Measurements from ENCODE around the gene PLEKHF1.
"Not testable (repeated sequence)": the region's sequence is repeated elsewhere in the genome, so short reads cannot be mapped to it uniquely, and the experiment has no call there.

PLEKHF1 gene

DNA sequence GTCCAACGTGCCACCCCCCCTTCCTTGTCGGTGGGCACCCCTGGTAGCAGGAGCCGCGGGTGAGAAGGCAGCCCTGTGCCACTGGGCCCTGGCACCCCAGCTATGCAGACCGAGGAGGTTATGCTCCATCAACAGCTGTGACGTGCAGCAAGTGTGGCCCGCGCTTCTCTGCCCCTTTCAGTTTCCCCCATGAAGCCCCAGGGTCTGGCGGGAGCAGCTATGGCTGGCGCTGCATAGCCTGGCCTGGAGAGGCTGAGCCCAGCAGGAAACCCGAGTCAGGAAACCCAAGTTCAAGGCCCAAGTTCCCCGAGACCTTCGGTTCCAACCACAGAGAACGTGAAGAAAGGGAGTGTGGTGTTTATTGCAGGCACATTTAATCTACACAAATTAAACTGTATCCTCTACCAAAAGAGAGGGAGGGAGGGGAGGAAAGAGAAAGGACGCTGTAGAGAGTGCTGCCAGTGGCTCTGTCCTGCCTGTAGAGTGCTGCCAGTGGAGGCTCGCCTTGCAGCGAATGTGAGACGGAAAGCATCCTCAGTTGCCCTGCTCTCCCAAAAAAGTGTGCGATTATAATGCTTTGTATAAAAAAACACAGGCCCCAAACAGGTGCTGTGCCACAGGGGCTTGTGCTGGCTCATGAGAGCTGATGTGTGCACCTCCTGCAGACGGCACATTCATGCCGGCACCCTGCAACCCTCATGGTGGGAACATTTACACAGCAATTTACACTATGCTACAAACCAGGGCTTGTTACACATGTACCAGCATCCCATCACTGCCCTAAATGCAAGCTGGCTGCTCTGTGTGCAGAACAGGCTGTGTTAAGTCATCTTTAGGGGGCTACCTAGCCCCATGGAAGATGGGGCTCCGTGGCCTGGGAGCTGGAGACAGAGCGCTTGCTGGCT is 42.8 kb upstream of the PLEKHF1 start:
- TF ChIP-seq, protein P1, sequence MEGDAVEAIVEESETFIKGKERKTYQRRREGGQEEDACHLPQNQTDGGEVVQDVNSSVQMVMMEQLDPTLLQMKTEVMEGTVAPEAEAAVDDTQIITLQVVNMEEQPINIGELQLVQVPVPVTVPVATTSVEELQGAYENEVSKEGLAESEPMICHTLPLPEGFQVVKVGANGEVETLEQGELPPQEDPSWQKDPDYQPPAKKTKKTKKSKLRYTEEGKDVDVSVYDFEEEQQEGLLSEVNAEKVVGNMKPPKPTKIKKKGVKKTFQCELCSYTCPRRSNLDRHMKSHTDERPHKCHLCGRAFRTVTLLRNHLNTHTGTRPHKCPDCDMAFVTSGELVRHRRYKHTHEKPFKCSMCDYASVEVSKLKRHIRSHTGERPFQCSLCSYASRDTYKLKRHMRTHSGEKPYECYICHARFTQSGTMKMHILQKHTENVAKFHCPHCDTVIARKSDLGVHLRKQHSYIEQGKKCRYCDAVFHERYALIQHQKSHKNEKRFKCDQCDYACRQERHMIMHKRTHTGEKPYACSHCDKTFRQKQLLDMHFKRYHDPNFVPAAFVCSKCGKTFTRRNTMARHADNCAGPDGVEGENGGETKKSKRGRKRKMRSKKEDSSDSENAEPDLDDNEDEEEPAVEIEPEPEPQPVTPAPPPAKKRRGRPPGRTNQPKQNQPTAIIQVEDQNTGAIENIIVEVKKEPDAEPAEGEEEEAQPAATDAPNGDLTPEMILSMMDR (IDR thresholded peaks at IDR 0.05; ENCODE audit: low read depth, low read length), result no peak
- DNase-seq (ENCODE audit: extremely low read depth, low read depth), result no peak

DNA sequence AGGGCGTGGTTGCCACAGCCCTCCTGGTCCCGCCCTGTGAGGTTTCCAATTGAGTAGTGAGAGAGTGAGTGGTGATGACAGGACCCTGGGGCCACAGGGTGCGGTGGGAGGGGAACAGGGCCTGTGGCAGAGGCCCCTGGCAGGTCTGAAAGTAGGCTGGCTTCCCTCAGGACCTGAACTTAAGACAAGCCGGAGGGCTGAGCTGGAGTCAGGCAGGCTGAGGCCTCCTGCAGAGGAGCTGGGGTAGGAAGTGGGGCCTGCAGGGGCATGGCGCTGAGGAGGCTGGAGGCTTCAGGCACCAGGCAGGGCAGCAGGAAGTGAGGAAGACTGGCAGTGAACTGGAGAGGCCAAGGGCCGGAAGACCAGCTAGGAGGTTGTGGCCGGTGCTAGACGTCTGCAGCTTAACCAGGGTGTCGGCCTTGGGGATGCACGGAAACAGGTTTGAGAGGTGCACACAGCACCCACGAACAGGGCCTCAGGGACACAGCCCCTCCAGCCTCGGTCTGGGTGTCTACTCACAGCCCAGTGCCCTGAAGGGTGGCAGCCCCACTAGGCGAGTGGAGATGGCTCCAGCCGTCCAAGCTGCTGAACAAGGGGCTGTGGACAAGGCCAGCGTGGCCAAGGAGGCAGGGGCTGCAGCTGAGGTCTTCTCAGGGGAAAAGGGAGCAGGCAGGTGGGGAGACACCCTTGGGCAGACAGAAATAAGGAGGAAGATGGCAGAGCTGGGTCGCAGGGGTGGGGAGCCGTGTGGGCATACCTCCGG is 41.4 kb upstream of the PLEKHF1 start:
- TF ChIP-seq, protein P1 (IDR thresholded peaks at IDR 0.05; ENCODE audit: low read depth, low read length), result no peak
- no peak for DNase-seq (ENCODE audit: extremely low read depth, low read depth)

DNA sequence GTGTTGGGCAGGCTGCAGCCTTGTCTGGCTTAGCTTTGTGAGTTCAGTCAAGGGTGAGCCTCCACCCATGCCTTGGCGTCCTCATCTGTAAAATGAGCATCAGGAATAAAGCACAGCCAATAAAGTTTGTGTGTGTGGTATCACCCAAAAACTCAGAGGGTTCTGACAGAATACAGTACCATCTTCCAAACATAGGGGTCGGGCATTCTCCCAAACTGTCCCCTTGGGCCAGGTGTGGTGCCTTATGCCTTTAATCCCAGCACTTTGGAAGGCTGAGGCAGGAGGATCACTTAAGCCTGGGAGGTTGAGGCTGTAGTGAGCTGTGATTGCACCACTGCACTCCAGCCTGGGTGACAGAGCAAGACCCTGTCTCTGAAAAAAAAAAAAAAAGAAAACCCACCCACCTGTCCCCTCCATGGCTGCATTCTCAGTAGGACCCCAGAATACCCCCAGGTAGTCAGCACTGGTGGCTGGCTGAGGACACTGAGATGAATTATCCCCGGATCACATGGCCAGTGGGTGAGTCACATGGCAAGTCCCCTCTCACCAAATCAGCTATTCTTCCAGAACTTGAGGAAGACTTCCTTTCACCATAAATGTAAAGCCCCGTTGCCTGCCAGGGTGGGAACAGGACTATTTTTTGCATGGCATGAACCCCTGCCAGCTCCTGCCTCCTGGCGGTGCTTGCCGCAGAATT is 40.6 kb upstream of the PLEKHF1 start:
- TF ChIP-seq, protein P1 (IDR thresholded peaks at IDR 0.05; ENCODE audit: low read depth, low read length), result no peak
- no peak for DNase-seq (ENCODE audit: extremely low read depth, low read depth)

DNA sequence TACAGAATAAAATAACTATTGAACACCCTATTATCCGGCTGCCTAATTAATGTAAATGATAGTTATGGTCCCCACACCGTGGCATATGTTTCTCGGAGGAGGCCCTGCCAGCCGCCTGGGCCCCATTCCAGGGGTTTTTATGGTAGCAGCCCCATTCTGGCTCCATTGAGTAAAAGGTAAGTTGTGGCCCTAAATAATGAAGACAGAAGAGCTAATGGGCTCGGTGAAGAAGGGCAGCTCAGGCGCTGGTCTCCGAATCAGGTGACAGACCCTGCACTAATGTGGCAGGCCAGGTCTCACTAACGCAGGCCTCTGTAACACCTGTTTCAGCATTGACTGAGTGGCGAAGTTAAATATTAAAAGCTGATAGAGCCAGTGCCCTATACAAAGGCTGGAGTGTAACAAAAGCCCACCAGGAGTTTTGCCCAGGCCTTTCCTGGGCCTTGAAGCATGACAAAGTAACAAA is 40.0 kb upstream of the PLEKHF1 start:
- DNase-seq (ENCODE audit: extremely low read depth, low read depth), result no peak
- TF ChIP-seq, protein P1 (IDR thresholded peaks at IDR 0.05; ENCODE audit: low read depth, low read length), result no peak

DNA sequence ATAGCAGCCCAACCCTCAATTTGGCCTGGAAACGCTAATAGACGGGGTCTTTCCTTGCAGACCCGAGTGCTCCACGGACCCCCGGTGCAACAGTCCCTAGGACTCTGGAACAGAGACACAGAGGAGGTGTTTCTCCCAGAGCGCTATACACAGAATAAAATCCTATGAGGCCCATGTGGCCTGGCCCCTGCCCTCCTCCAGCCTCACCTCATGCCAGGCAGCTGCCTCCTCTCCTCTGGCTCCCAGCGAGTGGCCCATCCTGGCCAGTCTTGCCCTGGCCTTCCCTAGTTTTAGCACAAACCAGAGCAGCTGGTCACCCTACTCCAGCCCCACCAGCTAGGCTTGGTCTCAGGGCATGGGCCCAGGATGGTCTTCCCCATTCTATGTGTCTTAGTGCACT is 38.9 kb upstream of the PLEKHF1 start:
- DNase-seq (ENCODE audit: extremely low read depth, low read depth), result no peak
- TF ChIP-seq, protein P1 (IDR thresholded peaks at IDR 0.05; ENCODE audit: low read depth, low read length), result no peak

DNA sequence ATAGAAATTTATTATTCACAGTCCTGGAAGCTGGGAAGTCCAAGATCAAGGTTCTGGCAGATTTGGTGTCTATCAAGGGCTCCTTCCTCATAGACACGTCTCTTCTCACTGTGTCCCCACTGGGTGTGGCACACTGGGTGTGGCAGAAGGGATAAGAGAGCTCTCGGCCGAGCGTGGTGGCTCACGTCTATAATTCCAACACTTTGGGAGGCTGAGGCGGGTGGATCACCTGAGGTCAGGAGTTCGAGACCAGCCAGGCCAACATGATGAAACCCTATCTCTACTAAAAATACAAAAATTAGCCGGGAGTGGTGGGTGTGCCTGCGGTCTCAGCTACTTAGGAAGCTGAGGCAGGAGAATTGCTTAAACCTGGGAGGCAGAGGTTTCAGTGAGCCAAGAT is 38.4 kb upstream of the PLEKHF1 start:
- DNase-seq (ENCODE audit: extremely low read depth, low read depth), result not testable (repeated sequence)

DNA sequence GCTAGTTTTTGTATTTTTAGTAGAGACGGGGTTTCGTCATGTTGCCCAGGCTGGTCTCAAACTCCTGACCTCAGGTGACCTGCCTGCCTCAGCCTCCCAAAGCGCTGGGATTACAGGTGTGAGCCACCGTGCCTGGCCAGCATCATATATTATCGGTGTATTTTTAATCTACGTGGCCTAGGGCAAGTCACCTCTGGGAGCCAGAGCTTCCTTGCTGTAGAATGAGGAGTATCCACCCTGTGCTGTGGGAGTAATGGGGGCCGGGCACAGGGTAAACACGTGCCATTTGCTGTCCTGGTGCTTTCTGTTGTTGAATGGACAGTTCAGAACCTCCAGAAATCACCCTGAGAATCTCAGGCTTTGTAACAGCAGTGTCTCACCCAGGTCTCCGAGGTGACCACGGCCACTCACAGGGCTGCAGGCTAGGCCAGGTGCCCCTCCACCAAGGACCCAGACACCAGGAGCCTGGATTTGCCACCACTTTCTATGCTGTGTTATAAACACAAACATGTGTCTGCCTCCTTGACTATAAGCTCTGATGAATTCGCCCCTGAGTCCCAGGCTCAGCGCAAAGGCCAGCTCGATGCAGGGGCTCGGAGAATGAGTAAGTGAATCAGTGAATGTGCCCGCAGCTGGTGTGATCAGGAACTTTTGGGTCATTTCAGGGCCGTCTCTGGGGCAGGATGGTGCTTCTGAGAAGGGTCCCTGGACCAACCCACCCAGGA is 36.4 kb upstream of the PLEKHF1 start:
- TF ChIP-seq, protein P1 (IDR thresholded peaks at IDR 0.05; ENCODE audit: low read depth, low read length), result no peak
- no peak for DNase-seq (ENCODE audit: extremely low read depth, low read depth)

All from AG09319 (cell line).